Common myeloid progenitor, CD34-positive (primary cell): ENCODE data around the gene HGF.
"Not testable (repeated sequence)": the region's sequence is repeated elsewhere in the genome, so short reads cannot be mapped to it uniquely, and the experiment has no call there.

Experiments
- CTCF ChIA-PET: fragments of 350-600 bp; sonication (Branson Sonifier 250); formaldehyde crosslinking; loops from one replicate; lab custom pipeline; 2021; ENCODE audit warnings: antibody characterized with exemption; lab: Charles Lee
- POLR2A ChIA-PET: fragments of 350-600 bp; sonication (Branson Sonifier 250); formaldehyde crosslinking; loops from one replicate; lab custom pipeline; 2021; ENCODE audit warnings: antibody characterized with exemption; lab: Charles Lee
- DNase-seq, 3 donors: peaks; one replicate each; pipeline versions ENCODE4 v3.0.0 to v3.0.0-alpha.2; 2013
- H3K27ac ChIP-seq, 2 experiments: 1 replicate in 1 of 2; 2 replicates in 1 of 2; pipeline ENCODE4 v1.7.0; 2013; ENCODE audit warnings: inconsistent platforms in 2 of 2, low read length in 2 of 2, mild to moderate bottlenecking in 2 of 2, low read depth in 1 of 2, moderate library complexity in 1 of 2; ENCODE audit not compliant: severe bottlenecking in 2 of 2, insufficient read depth in 1 of 2, poor library complexity in 1 of 2
- H3K27me3 ChIP-seq, 5 experiments: replicated peaks in 2 of 5; 1 replicate in 3 of 5; 2 replicates in 2 of 5; pipeline versions ENCODE4 v1.6.1 to v1.7.0; 2013; ENCODE audit warnings: low read length in 4 of 5, mild to moderate bottlenecking in 2 of 5, moderate library complexity in 2 of 5, inconsistent platforms in 1 of 5; ENCODE audit not compliant: insufficient read depth in 5 of 5, control insufficient read depth in 4 of 5
- H3K36me3 ChIP-seq, 4 experiments: 1 replicate in 2 of 4; 2 replicates in 2 of 4; pipeline versions ENCODE4 v1.6.1 to v1.7.0; 2013; ENCODE audit warnings: low read length in 3 of 4, control low read depth in 1 of 4, mild to moderate bottlenecking in 1 of 4; ENCODE audit not compliant: control insufficient read depth in 4 of 4, insufficient read depth in 4 of 4
- H3K4me1 ChIP-seq, 4 experiments: 1 replicate in 3 of 4; 2 replicates in 1 of 4; pipeline versions ENCODE4 v1.6.1 to v1.7.1; 2013; ENCODE audit warnings: low read length in 3 of 4, mild to moderate bottlenecking in 3 of 4, control low read depth in 1 of 4, inconsistent platforms in 1 of 4, moderate library complexity in 1 of 4; ENCODE audit not compliant: control insufficient read depth in 4 of 4, insufficient read depth in 4 of 4; ENCODE audit errors: control extremely low read depth in 1 of 4
- H3K4me3 ChIP-seq, 7 experiments: 1 replicate in 4 of 7; 2 replicates in 3 of 7; pipeline versions ENCODE4 v1.5.1 to v1.7.0; 2013; ENCODE audit warnings: mild to moderate bottlenecking in 7 of 7, low read length in 6 of 7, moderate library complexity in 6 of 7, inconsistent platforms in 2 of 7, low read depth in 2 of 7, control low read depth in 1 of 7; ENCODE audit not compliant: insufficient read depth in 4 of 7, control insufficient read depth in 1 of 7; ENCODE audit errors: extremely low read depth in 1 of 7
- H3K9me3 ChIP-seq, 5 experiments: 1 replicate in 4 of 5; 2 replicates in 1 of 5; pipeline versions ENCODE4 v1.6.1 to v1.7.1; 2013; ENCODE audit warnings: low read length in 4 of 5, mild to moderate bottlenecking in 2 of 5, inconsistent platforms in 1 of 5, low read depth in 1 of 5, moderate library complexity in 1 of 5; ENCODE audit not compliant: control insufficient read depth in 4 of 5, insufficient read depth in 2 of 5; ENCODE audit errors: control extremely low read depth in 1 of 5
- WGBS: methylation state at CpG from one replicate; pipeline ENCODE4 v1.1.5; 2013; ENCODE audit not compliant: insufficient coverage; 5-methylcytosine and 5-hydroxymethylcytosine counted together

Gene HGF

GRCh38 chr7:81725003-81725811 is 44.6 kb downstream of the HGF start:
- H3K27ac ChIP-seq, result no peak overlapping the region
- ChIA-PET CTCF (no interaction called here), POLR2A (no interaction called here)
- H3K36me3 ChIP-seq, result peaks cover 0 to 26% (median 3%) of the 10 kb centered on the region in 4 experiments
- no peaks in the 10 kb centered on the region for H3K27me3 ChIP-seq
- 100% methylated on average over 1 of the region's 2 CpGs for WGBS
- H3K9me3 ChIP-seq, result no peaks in the 10 kb centered on the region
- no peak for DNase-seq
- no peak overlapping the region for H3K4me3 ChIP-seq
- no peaks in the 10 kb centered on the region for H3K4me1 ChIP-seq

GRCh38 chr7:81722250-81722649 is 47.6 kb downstream of the HGF start:
- POLR2A ChIA-PET, H3K4me1 ChIP-seq, H3K27me3 ChIP-seq, H3K4me3 ChIP-seq, H3K9me3 ChIP-seq, H3K27ac ChIP-seq, CTCF ChIA-PET, DNase-seq: not testable (repeated sequence)
- WGBS, result 100% methylated on average over 3 of the region's 8 CpGs
- peaks cover 0 to 24% (median 1%) of the 10 kb centered on the region in 4 experiments for H3K36me3 ChIP-seq

GRCh38 chr7:81721437-81721836 is 48.4 kb downstream of the HGF start:
- Histone ChIP-seq H3K27me3 (no peaks in the 10 kb centered on the region), H3K9me3 (no peaks in the 10 kb centered on the region), H3K36me3 (peaks cover 0 to 28% (median 1%) of the 10 kb centered on the region in 4 experiments), H3K4me1 (no peaks in the 10 kb centered on the region), H3K27ac (no peak overlapping the region), H3K4me3 (no peak overlapping the region)
- no CpG with 5 or more reads among the region's 2 CpGs for WGBS
- DNase-seq, result no peak
- CTCF ChIA-PET, result no interaction called here
- POLR2A ChIA-PET, result interaction anchor here (0.6 kb wide), 1 partner anchor 58 kb away, joined by 6 read pairs; no protein-coding TSS in a partner anchor

GRCh38 chr7:81719865-81720264 is 50.0 kb downstream of the HGF start:
- CTCF ChIA-PET, result no interaction called here
- Histone ChIP-seq H3K9me3 (no peaks in the 10 kb centered on the region), H3K4me1 (no peaks in the 10 kb centered on the region), H3K27ac (no peak overlapping the region), H3K36me3 (peaks cover 0 to 19% (median 1%) of the 10 kb centered on the region in 4 experiments), H3K4me3 (no peak overlapping the region), H3K27me3 (no peaks in the 10 kb centered on the region)
- DNase-seq, result no peak
- POLR2A ChIA-PET, result no interaction called here

- peaks cover 0 to 14% (median 3%) of the 10 kb centered on the region in 4 experiments for H3K36me3 ChIP-seq
- POLR2A ChIA-PET, result no interaction called here
- CTCF ChIA-PET, result no interaction called here
- WGBS, result 100% methylated on average over 1 of the region's 5 CpGs
- no peak overlapping the region for H3K4me3 ChIP-seq
- no peak overlapping the region for H3K27ac ChIP-seq
- H3K9me3 ChIP-seq, result no peaks in the 10 kb centered on the region
- H3K4me1 ChIP-seq, result no peaks in the 10 kb centered on the region
- no peaks in the 10 kb centered on the region for H3K27me3 ChIP-seq
- no peak for DNase-seq
Measured at GRCh38 chr7:81715984-81716588, 53.8 kb downstream of the HGF start.

- ChIA-PET CTCF (no interaction called here), POLR2A (no interaction called here)
- Histone ChIP-seq H3K27me3 (no peaks in the 10 kb centered on the region), H3K27ac (no peak overlapping the region), H3K36me3 (peaks cover 0 to 11% (median 3%) of the 10 kb centered on the region in 4 experiments), H3K4me3 (no peak overlapping the region), H3K9me3 (no peaks in the 10 kb centered on the region), H3K4me1 (no peaks in the 10 kb centered on the region)
- DNase-seq, result no peak
- WGBS, result no CpG with 5 or more reads among the region's 1 CpG
Measured at GRCh38 chr7:81714306-81714705, 55.5 kb downstream of the HGF start.

GRCh38 chr7:81710751-81711150 is 59.1 kb downstream of the HGF start:
- Histone ChIP-seq H3K9me3 (no peaks in the 10 kb centered on the region), H3K27ac (no peak overlapping the region), H3K36me3 (peaks cover 0 to 4% (median 2%) of the 10 kb centered on the region in 4 experiments), H3K4me3 (no peak overlapping the region), H3K4me1 (no peaks in the 10 kb centered on the region), H3K27me3 (no peaks in the 10 kb centered on the region)
- ChIA-PET POLR2A (no interaction called here), CTCF (no interaction called here)
- no peak for DNase-seq
- 60% methylated on average over 1 of the region's 1 CpG for WGBS
